Measurements from ENCODE around the gene FAM89A. TPM values are rescaled to one million over a fixed set of nuclear protein-coding genes. Genes with fewer than 3 reads are reported as not detected.

The FAM89A gene
- total and polyA plus RNA-seq, 2 donors (not counting 1 experiment from before 2014, with no cell fraction given): 3.2 to 6.1 TPM

DNA sequence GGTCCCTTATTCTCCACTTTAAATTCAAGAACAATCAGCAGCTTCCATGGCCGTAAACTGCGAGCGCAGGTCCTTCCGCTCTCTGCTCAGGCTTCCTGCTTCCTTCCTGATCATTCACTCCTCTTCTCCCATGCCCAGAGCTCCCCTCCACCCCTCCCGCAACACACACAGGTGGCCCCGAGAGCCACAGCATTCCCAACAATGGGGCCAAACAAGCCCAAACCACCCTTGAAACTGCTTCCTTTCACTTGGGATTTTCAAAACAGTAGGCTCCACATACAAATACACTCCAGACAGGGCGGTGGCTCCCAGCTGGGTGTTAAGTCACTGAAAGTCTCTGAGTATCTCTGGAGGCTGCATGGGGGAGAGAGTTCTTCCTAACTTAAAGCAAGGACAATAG lies 11.4 kb downstream of the FAM89A start:
- ChIA-PET CTCF (no interaction called here), POLR2A (no interaction called here)
- H2AFZ ChIP-seq (ENCODE audit: insufficient read depth, low read depth, low read length, poor library complexity, severe bottlenecking): peak overlapping the region; percentile 35
- H4K20me1 ChIP-seq (ENCODE audit: control insufficient read depth, insufficient read depth, low read length, poor library complexity, severe bottlenecking): no peaks in the 10 kb centered on the region
- peak overlapping the region; percentile 56 for H3K4me2 ChIP-seq (replicated peaks; ENCODE audit: low read depth, low read length, poor library complexity, severe bottlenecking)
- H3K36me3 ChIP-seq (replicated peaks in 1 of 2; ENCODE audit: control extremely low read depth in 1 of 2, control insufficient read depth in 1 of 2, extremely low read depth in 1 of 2, insufficient read depth in 2 of 2, low read length in 1 of 2): no peaks in the 10 kb centered on the region
- no peak for DNase-seq
- TF ChIP-seq EZH2 (IDR thresholded peaks at IDR 0.05; ENCODE audit: borderline replicate concordance, insufficient read depth, low read depth, low read length, poor library complexity, severe bottlenecking): no peak
- TF ChIP-seq, protein P1, sequence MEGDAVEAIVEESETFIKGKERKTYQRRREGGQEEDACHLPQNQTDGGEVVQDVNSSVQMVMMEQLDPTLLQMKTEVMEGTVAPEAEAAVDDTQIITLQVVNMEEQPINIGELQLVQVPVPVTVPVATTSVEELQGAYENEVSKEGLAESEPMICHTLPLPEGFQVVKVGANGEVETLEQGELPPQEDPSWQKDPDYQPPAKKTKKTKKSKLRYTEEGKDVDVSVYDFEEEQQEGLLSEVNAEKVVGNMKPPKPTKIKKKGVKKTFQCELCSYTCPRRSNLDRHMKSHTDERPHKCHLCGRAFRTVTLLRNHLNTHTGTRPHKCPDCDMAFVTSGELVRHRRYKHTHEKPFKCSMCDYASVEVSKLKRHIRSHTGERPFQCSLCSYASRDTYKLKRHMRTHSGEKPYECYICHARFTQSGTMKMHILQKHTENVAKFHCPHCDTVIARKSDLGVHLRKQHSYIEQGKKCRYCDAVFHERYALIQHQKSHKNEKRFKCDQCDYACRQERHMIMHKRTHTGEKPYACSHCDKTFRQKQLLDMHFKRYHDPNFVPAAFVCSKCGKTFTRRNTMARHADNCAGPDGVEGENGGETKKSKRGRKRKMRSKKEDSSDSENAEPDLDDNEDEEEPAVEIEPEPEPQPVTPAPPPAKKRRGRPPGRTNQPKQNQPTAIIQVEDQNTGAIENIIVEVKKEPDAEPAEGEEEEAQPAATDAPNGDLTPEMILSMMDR (IDR thresholded peaks at IDR 0.05): no peak
- Mint-ChIP-seq H3K27ac (no peak overlapping the region), H3K9me3 (ENCODE audit: insufficient read depth) (no peaks in the 10 kb centered on the region), H3K4me1 (peaks cover 7% of the 10 kb centered on the region), H3K4me3 (no peak overlapping the region), H3K27me3 (no peaks in the 10 kb centered on the region)
- no peaks in the 10 kb centered on the region for H3K27me3 ChIP-seq (replicated peaks in 1 of 4; ENCODE audit: control extremely low read depth in 1 of 4, control insufficient read depth in 3 of 4, insufficient read depth in 4 of 4, low read length in 3 of 4)
- H3K9me3 ChIP-seq (ENCODE audit: control extremely low read depth in 1 of 3, control insufficient read depth in 2 of 3, insufficient read depth in 1 of 3, low read length in 2 of 3): no peaks in the 10 kb centered on the region
- H3K4me1 ChIP-seq (ENCODE audit: control insufficient read depth in 2 of 2, insufficient read depth in 2 of 2, low read length in 2 of 2): peaks cover 0 to 3% of the 10 kb centered on the region in 2 donors
- peaks cover 8% of the 10 kb centered on the region for H3K79me2 ChIP-seq (ENCODE audit: control insufficient read depth, insufficient read depth, low read length)
- intact Hi-C loops (cut with micrococcal nuclease): no loop called here
- no peak for ATAC-seq (ENCODE audit: low read depth)
- no peak overlapping the region for H3K4me3 ChIP-seq (ENCODE audit: control extremely low read depth in 1 of 5, extremely low read depth in 1 of 5, insufficient read depth in 1 of 5, low read depth in 2 of 5, low read length in 4 of 5)
- no peak overlapping the region for H3K27ac ChIP-seq (ENCODE audit: low read length in 2 of 2)
- no peak overlapping the region for H3K9ac ChIP-seq (ENCODE audit: low read length)
- 26% methylated on average over 6 of the region's 7 CpGs for WGBS (ENCODE audit: insufficient coverage)

DNA sequence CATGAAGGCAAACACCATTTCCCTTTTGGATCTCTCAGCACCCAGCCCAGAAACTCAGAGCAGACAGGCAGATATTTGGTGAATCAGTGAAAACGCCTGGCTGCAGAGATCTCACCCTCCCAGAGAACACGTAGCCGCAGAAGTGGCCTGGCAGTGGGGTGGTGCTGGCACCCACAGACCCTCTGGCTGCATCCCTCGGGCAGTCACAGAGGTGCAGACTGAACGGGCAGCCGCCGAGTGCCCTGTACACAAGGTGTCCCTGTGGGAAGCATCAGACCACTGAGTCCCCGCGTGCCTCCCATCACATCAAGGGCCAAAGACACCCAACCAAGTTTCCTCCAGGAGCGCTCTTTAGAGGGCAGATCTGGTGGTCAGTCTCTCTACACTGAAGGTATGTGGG lies 12.1 kb downstream of the FAM89A start:
- no peaks in the 10 kb centered on the region for H3K9me3 Mint-ChIP-seq (ENCODE audit: insufficient read depth)

More for the DNA sequence above, 12.1 kb downstream of the FAM89A start:
- DNase-seq (no peak), ATAC-seq (ENCODE audit: low read depth) (no peak)
- TF ChIP-seq EZH2 (IDR thresholded peaks at IDR 0.05; ENCODE audit: borderline replicate concordance, insufficient read depth, low read depth, low read length, poor library complexity, severe bottlenecking): no peak
- TF ChIP-seq, protein P1 (IDR thresholded peaks at IDR 0.05): no peak
- intact Hi-C loops (cut with micrococcal nuclease): no loop called here
- H3K4me3 Mint-ChIP-seq: no peak overlapping the region
- Histone ChIP-seq H3K27me3 (replicated peaks in 1 of 4; ENCODE audit: control extremely low read depth in 1 of 4, control insufficient read depth in 3 of 4, insufficient read depth in 4 of 4, low read length in 3 of 4) (no peaks in the 10 kb centered on the region), H2AFZ (ENCODE audit: insufficient read depth, low read depth, low read length, poor library complexity, severe bottlenecking) (peak overlapping the region; percentile 35), H3K4me1 (ENCODE audit: control insufficient read depth in 2 of 2, insufficient read depth in 2 of 2, low read length in 2 of 2) (peaks cover 0 to 3% of the 10 kb centered on the region in 2 donors), H3K27ac (ENCODE audit: low read length in 2 of 2) (no peak overlapping the region), H3K4me2 (replicated peaks; ENCODE audit: low read depth, low read length, poor library complexity, severe bottlenecking) (no peak overlapping the region), H3K9ac (ENCODE audit: low read length) (no peak overlapping the region), H3K4me3 (ENCODE audit: control extremely low read depth in 1 of 5, extremely low read depth in 1 of 5, insufficient read depth in 1 of 5, low read depth in 2 of 5, low read length in 4 of 5) (no peak overlapping the region), H4K20me1 (ENCODE audit: control insufficient read depth, insufficient read depth, low read length, poor library complexity, severe bottlenecking) (no peaks in the 10 kb centered on the region), H3K36me3 (replicated peaks in 1 of 2; ENCODE audit: control extremely low read depth in 1 of 2, control insufficient read depth in 1 of 2, extremely low read depth in 1 of 2, insufficient read depth in 2 of 2, low read length in 1 of 2) (no peaks in the 10 kb centered on the region), H3K9me3 (ENCODE audit: control extremely low read depth in 1 of 3, control insufficient read depth in 2 of 3, insufficient read depth in 1 of 3, low read length in 2 of 3) (no peaks in the 10 kb centered on the region), H3K79me2 (ENCODE audit: control insufficient read depth, insufficient read depth, low read length) (peaks cover 5% of the 10 kb centered on the region)
- no peak overlapping the region for H3K27ac Mint-ChIP-seq
- WGBS (ENCODE audit: insufficient coverage): 99% methylated on average over 7 of the region's 10 CpGs
- no peaks in the 10 kb centered on the region for H3K27me3 Mint-ChIP-seq
- H3K4me1 Mint-ChIP-seq: peaks cover 7% of the 10 kb centered on the region
- POLR2A ChIA-PET: no interaction called here
- CTCF ChIA-PET: no interaction called here

Data from B cell (primary cell).